HG03575 (cell line): Measurements from ENCODE around the gene SLC11A2.
"Not testable (repeated sequence)": the region's sequence is repeated elsewhere in the genome, so short reads cannot be mapped to it uniquely, and the experiment has no call there.

Experiments
- ATAC-seq: cut with Tn5 transposase; IDR thresholded peaks from one replicate; pipeline ENCODE4 v1.9.1; 2021; ENCODE audit not compliant: unreplicated experiment, insufficient number of reproducible peaks, low FRiP score; ENCODE audit errors: extremely low read depth

Gene SLC11A2

DNA sequence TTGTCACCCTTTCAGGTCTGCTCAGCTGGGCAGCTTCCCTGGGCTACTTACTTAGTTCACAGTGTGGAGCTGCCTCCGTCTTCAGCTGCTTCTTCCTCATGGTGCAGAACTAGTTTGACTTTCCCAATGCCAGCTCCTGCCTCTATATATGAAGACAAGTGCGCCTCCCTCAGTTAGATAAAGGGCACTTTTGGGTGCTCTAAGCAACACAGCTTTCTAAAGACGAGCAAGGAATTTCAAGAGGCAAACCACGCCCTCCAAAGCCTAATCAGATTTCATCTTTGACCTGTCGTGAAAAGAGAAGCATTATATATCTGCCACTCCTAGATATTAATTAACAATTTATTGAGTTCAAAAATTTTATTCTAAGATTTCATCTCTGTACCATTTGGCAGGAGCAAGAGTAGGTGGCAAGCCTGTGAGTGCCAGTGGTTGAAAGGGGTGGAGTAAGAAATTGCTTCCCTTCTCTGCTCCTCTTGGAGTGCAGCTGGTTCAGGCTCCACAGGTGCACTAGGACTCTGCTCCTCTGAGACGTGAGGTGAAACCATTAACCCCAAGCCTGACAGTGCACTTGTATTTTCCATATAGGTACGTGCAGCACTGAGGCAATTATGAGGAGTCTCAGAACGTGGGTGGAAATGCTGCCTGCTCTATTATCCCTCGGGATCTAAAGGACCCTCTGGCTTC is 2.1 kb upstream of the SLC11A2 start:
- ATAC-seq = no peak

DNA sequence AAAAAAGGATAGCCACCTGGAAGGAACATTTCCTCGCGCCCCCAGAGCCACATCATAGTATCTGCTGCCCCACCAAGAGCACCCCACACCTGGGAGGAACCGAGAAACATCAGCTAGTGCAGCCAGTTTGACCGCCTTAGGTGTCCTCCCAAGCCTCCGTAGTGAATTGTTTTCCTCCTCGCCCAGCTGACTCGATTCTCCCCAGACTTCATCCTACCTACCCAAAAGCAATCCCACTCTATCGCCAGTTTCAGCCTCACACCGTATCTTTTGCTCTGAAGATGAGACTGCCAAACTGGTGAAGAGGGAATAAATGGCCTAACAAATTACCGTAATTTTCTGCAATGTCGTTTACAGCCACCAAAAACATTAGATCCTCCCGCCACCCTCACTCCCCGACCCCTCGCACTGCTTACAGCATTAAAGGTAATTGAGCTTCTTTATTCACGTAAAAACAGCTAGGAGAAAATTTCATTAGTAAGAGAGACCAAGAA is 1.2 kb upstream of the SLC11A2 start:
- no peak for ATAC-seq

DNA sequence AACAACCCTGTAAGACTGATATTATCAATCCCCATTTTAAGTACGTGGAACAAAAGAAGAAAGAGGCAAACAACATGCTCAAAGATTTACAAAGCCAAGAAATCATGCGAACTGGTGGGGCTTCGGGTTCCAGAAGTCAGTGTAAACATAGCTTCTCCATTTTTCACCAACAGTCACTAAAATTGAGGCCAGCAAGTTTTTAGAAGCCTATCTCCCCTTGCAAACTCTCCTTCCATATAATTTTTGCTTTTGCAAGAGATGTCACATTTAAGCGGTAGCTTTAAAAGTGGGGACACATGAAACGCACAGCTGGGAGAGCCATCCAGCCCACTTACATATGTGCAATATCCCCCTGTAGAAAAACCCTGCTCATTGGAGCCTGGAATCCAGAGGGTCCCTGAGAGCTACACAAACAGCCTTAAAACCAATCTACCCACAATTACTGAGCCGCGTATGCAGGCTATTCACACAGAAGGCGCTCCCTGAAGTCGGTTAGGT is 797 bp downstream of the SLC11A2 start:
- no peak for ATAC-seq

DNA sequence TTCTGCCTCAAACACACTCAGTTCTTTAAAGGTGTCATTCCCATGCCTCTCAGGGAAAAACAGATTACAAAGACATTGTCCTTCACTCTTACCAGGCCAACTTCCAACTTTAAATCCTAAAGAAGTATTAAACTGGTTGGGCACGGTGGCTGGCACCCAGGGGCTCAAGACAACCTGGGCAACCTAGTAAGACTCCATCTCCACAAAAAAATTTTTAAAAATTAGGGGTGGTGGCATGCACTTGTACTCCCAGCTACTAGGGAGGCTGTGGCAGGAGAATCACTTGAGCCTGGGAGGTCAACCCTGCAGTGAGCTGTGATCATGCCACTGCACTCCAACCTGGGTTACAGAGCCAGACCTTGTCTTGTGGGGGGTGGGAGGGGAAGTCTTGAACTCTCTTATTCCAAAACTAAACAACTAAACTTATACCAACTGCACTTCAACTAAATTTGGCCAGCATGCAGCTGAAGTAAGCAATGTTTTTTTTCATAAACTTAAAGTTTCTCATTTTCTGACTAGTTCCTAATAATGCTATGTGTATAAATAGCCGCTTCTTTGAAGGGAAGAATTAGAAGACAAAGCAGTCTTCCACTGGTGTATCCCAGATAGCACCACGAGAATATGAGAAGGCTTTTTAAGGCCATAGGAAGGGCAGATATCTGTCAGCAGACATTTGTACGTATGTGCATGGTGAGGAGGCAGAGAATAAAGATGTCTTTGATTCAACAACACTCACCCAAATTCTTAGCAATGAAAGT is 2.4 kb downstream of the SLC11A2 start:
- ATAC-seq = no peak

DNA sequence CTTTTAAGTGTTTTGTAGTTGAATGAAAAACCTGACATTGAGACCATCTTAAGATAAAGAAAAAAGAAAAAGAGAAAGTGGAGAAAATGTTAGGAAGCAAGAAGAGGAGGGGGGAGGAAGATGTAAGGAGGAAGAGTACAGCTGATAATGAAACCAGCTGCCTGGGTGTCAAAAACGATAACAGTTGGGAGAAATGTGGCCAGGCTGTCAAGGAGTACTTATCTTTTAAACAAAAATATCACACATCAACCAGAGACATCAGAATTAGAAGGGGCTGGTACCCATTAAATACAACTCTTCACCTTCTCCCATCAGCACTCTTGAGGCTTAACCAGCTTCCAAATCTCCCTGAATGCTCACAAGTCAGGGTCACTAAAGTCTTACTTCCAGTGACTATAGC is 4.5 kb downstream of the SLC11A2 start:
- ATAC-seq = no peak

DNA sequence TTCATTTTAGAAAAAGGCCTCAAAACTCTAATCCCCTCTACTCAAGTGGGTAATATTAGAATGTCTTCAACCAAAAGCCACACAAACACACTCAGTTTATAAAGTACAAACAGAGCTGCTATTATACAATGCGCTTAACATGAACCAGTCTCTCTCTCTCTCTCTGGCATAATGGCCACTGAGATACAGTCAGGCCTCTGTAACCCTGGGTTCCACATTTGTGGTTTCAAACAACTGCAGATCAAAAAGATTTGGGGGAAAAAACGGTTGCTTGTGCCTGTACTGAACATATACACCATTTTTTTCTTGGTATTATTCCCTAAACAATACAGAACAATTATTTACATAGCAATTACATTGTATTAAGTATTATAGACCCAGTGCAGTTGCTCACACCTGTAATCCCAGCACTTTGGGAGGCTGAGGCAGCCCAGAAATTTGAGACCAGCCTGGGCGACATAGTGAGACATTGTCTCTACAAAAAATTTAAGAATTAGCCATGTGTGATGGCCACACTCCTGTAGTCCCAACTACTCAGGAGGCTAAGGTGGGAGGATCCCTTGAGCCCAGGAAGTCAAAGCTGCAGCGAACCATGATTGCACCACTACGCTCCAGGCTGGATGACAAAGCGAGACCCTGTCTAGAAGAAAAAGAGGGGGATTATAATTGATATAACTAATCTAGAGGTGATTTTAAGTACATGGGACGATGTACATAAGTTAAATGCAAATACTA is 5.6 kb downstream of the SLC11A2 start:
- no peak for ATAC-seq

DNA sequence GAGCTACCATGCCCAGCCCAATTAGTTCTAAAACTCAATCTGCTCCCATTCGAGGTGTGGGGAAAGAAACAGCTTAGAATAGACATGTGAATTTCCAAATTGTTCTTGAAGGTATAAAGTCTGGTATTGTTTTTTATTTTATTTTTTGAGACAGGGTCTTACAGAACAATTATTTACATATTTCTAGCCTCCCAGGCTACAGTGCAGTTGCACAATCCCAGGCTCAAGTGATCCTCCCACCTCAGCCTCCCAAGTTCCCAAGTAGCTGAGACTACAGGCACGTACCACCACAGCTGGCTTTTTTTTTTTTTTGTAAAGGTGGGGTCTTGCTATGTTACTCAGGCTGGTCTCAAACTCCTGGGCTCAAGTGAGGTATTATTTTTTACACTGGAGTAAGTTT is 6.3 kb downstream of the SLC11A2 start:
- ATAC-seq = no peak

DNA sequence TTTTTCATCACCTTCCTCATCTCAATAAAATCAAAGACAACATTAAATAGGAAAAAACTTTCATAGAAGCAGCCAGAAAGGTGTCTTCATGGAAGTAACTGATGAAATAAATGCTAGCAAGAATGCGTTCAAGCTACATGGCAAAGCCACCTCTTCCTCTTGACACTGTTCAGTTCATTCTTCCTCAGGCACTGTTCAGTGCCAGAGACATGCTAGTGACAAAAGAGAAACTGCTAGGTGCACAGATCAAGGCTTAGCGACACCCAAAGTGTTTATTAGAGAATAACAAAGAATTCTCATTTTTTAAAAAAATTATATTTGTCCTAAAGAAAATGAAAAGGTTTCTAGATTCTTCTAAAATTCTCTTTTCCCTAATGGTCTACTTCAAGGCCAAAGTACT is 7.2 kb downstream of the SLC11A2 start:
- no peak for ATAC-seq

DNA sequence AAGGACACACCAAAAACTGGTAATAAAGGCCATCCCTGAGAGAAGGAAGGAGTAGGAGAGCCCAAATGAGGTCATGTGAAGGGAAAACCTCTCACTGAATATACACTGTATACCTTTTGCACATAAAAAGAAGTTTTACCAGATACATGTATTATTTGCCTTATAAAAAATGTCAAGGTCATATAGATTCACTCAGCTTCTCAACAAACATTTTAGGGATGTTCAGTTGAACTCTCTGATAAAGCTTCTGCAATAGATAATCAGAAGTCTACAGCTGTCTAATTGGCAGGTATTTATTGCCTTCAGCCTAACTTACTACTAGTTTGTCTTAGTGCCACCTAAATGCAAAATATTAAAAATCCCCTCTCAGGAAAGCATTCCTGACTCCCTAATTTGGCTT is 8.7 kb downstream of the SLC11A2 start:
- ATAC-seq = no peak

DNA sequence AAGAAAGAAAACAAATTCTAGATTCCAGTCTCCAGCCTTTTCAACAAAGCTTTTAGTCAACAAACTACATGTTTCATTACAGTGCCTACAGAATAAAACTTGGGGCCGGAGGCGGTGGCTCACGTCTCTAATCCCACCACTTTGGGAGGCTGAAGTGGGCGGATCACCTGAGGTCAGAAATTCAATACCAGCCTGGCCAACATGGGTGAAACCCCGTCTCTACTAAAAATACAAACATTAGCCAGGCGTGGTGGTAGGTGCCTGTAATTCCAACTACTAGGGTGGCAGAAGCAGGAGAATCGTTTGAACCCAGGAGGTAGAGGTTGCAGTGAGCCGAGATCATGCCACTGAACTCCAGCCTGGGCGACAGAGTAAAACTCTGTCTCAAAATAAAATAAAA is 11.7 kb downstream of the SLC11A2 start:
- ATAC-seq = not testable (repeated sequence)

DNA sequence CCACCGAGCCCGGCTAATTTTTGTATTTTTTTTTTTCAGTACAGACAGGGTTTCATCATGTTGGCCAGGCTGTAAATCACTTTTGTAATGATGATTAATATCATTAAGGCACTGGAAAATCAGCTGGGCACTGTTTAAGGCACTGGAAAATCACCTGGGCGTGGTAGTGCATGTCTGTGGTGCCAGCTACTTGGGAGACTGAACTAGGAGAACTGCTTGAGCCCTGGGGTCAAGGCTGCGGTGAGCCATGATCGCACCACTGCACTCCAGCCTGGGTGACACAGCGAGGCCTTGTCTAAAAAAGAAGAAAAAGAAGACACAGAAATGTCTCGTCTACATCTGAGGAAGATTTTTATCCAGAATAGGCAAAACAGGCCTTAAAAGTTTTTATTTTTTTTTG is 12.7 kb downstream of the SLC11A2 start:
- ATAC-seq = no peak

DNA sequence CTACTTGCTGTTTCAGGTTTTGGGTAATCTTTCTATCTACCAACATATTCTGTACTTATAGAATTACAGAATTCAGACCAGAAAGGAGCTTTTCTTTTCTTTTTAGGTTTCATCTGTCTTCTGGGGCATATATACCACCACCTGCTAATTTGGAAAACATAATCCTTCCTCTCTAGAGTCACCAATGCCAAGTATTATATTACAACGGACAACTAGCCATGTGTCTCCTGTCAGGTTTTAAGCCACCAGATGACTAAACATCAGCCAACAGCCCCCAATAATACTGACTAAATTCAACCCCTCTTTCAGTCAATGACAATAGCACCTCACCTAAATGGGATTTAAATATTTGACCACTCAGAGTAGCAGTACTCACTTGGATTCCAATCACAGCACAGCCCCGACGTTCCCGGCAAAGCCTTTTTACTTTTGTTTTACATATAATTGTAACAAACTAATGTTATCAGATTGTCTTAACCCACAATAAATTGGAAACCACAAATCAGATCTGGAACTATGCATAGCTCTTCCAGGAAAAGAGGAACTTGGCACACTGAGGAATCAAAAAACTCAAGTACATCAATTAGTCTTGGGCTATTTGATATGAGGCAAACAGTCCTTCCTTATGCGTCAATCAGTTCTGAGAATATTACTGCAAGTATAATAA is 13.5 kb downstream of the SLC11A2 start:
- no peak for ATAC-seq

DNA sequence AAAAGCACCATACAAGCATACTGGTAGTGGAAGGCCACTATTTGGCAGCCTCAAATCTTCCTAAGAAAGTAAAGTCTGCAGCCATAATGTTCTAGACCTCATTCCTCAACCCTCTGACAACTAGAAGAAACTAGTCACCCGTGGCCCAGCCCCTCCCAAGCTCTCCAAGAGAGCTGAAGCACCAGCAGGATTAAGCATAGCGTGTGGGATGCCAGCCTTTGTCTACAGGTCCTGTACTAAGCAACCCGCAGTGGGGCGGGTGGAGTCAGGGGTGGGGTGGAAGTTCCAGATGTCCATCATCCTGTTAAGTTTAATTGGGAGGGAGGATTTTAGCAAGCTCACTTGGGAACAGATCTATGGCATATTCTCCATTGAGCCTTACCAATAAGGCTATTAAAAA is 14.2 kb downstream of the SLC11A2 start:
- no peak for ATAC-seq

DNA sequence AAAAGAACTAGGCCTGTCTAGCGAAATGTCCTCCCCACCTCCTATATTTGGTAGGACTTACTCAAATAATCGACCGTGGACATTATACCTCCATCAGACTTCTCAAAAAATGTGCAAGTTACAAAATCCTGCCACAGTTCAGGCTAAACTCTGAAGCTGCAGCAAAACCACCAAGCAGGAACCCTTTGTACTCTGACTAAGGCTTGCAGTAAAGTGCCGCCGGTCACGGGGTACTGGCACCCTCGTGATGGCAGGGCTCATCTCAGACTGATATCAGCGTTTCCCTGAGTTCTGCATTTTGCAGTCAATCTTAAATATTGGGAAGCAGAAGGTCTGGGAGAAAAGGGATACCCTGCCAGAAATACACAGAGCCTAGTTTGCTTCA is 17.1 kb downstream of the SLC11A2 start:
- no peak for ATAC-seq

DNA sequence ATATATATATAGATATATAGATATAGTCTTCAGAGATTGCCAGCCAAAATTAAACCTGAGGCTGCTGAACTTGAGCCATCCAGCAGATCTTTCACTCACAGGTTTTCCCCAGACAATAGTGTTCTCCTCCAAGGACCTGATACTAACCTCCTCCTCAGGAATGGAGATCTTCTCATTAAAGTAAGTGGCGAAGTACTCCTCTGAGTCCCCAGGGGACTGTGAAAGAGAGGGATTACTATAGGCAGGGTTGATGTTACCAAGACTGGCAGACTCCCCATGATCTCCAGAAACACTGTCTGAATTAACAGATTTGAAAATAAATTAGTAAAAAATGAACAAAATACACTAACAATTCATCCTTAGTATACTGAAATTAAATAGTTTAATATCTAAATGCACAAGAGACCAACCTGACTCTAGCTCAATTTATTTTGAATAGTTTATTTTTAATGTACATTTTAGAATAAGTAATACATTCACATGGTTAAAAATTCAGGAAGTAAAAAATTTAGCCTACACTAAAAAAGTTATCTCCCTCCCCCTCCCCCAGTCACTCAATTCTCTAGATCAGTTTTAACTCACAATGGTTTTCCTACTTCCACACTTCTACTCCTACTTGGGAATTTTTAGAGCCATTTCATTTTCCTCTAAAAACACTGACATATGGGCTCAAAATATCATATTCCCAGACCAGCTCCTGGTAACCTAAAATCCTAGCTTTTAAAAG is 17.7 kb downstream of the SLC11A2 start:
- ATAC-seq = no peak

DNA sequence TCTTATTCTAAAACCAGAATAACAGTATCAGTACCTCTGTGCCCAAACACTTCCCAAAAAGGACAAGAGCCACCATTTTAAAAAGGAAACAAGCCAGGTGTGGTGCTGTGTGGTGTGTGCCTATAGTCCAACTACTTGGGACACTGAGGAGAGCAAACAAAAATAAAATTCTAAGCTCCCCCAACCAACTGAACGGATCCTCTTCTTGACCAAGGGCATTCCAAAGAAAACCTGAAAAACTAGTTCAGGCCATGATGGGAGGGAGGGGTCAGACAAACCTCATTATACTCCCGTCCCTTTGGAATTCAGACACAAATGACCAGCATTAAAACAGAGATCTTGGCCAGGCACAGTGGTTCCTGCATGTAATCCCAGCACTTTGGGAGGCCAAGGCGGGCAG is 20.5 kb downstream of the SLC11A2 start:
- no peak for ATAC-seq

DNA sequence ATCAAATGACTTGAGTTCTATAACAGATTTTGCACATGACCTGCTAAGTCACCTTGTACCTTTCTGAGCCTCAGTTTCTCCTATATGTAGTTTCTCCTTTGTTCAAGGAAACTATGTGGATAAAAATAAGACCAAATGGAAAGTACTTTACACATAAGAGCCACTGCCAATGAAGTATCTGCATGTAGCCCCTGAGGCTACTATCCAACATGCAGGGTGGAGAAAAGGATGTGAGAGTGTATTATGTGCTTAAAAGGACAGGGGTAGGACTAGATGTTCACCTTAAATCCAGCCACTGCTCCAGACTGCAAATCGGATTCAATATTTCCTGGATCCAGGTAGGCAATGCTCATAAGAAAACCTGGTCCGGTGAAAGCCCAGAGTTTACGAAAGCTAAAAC is 21.2 kb downstream of the SLC11A2 start:
- ATAC-seq = no peak

DNA sequence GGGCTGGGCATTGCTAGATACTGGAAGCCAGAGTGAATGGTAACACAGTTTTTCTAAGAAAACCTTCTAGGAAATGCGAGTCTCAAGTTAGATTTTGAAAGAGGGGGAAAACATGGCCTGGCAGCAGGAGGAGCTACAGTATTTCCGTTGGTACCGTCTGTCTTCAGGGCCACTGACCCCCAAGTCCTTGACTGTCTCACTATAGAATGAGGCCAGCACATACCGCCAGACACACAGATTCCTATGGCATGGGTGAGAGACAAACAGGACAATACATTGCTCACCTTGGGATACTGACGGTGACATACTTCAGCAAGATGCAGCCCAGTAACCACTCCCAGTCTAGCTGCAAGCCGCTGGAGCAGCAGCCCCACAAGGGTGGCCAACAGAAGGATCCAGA is 21.7 kb downstream of the SLC11A2 start:
- no peak for ATAC-seq

DNA sequence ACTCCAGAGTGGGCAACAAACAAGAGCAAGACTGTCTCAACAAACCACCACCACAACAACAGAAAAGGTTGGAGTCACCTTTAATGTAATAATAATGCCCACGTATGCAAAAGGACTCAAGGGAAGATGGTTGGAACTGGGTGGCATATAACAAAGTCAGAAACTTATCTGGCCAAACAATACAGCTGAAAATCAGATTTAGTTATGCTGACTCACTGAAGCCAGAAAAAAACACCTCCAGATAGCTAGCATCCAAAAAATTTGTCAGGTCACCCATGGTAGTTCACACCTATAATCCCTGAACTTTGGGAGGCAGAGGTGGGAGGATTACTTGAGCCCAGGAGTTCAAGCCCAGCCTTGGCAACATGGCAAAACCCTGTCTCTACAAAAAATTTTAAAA is 24.4 kb downstream of the SLC11A2 start:
- no peak for ATAC-seq
